Breast epithelium (tissue), 4 donors: ENCODE results near the gene LGR4. TPM values are rescaled to one million over a fixed set of nuclear protein-coding genes. Genes with fewer than 3 reads are reported as not detected.
A peak's percentile ranks its signal among the peaks of the same experiment; 100 is the strongest.

Source experiments
- DNase-seq, 2 donors: peaks; one replicate each; pipeline ENCODE4 v3.0.0-alpha.2; 2019; ENCODE audit warnings: low spot score in 2 of 2
- H3K27ac ChIP-seq, 2 donors: fragments of 200-600 bp; sonication (generic) in 1 of 2; one replicate each; pipeline ENCODE4 v1.5.1; 2016 to 2019; ENCODE audit warnings: mild to moderate bottlenecking in 1 of 2
- H3K27me3 ChIP-seq, 2 donors: fragments of 200-600 bp; sonication (generic) in 1 of 2; one replicate each; pipeline versions ENCODE4 v1.5.1 to v1.6.0; 2017 to 2019; ENCODE audit warnings: control low read depth in 1 of 2, mild to moderate bottlenecking in 1 of 2
- H3K36me3 ChIP-seq: fragments of 200-600 bp; one replicate; pipeline ENCODE4 v1.5.1; 2019
- H3K4me1 ChIP-seq, 2 donors: fragments of 200-600 bp; sonication (generic); one replicate each; pipeline ENCODE4 v1.5.1; 2016 to 2019; ENCODE audit warnings: control low read depth in 1 of 2
- H3K4me3 ChIP-seq, 3 donors: fragments of 200-600 bp; sonication (generic); 1 replicate in 2 of 3; 2 replicates in 1 of 3; pipeline ENCODE4 v1.5.1; 2016 to 2019; ENCODE audit warnings: mild to moderate bottlenecking in 3 of 3, moderate library complexity in 2 of 3
- H3K9me3 ChIP-seq, 2 donors: fragments of 200-600 bp; sonication (generic) in 1 of 2; one replicate each; pipeline ENCODE4 v1.5.1; 2016 to 2019; ENCODE audit warnings: control low read depth in 1 of 2
- POLR2A ChIP-seq: fragments of 450-650 bp; IDR thresholded peaks from one replicate; pipeline ENCODE4 v1.6.1; 2016; ENCODE audit warnings: antibody characterized with exemption, mild to moderate bottlenecking, moderate library complexity
- POLR2AphosphoS5 ChIP-seq, 3 donors: sonication (generic); formaldehyde crosslinking; IDR thresholded peaks; one replicate each; pipeline ENCODE4 v1.6.1; 2017; ENCODE audit warnings: antibody characterized with exemption in 3 of 3
- intact Hi-C: fragments of 100-400 bp; cut with DNase I; formaldehyde crosslinking; loops from one replicate; pipeline ENCODE4 v1.15.1; 2023; ENCODE audit warnings: low total_unique reads
- total RNA-seq, 3 donors: library from RNA; depleted of rRNA; stranded (reverse); fragments of >200 nt; gene quantifications; one replicate each; pipeline ENCODE4 v1.1.0, GENCODE V29; 2016
- TF ChIP-seq, protein P1 (sequence below), 3 donors: fragments of 450-650 bp; IDR thresholded peaks; one replicate each; pipeline ENCODE4 v1.5.1; 2016 to 2017; ENCODE audit warnings: antibody characterized with exemption in 3 of 3, mild to moderate bottlenecking in 3 of 3, moderate library complexity in 3 of 3

Gene LGR4
- total RNA-seq, 3 donors from 2014 or later, result 28.5 to 93.7 (median 34.2) TPM

DNA sequence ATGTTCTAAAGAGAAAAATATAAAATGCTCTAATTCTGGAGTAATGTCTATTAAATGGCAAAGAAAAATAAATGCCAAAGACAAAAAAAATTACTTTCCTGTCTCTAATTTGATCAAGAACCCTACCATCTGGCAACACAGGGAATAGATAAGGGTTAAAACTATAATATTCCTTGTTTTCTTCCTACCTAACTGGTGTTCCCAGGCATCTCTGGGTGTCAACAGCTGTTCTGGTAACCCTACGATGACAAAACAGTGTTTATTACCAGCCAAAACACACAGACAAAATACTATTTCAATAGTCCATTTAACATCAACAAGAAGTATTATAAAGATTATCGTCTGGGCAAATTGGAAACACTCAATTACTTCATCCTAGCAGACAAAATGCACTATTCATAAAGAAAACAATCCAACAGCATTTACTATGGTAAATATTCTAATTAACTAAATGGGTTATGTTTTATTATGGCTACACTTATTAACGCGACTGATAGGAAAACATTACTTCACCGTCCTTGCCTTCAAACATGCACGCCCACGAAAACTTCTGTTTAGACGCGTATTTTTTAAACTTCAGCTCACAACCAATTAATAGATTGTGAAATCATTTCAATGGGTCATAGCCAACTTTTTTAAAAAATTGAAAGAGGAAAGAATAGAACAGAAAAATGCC is 50.6 kb downstream of the LGR4 start:
- Histone ChIP-seq H3K4me1 (peaks cover 0 to 3% of the 10 kb centered on the region in 2 donors), H3K4me3 (peak overlapping the region in 1 of 3 donors; percentile 32), H3K36me3 (no peaks in the 10 kb centered on the region), H3K9me3 (no peaks in the 10 kb centered on the region), H3K27ac (peak overlapping the region; percentile 75 to 78), H3K27me3 (no peaks in the 10 kb centered on the region)
- no peak for DNase-seq
- intact Hi-C loops, result no loop called here
- TF ChIP-seq, protein P1, sequence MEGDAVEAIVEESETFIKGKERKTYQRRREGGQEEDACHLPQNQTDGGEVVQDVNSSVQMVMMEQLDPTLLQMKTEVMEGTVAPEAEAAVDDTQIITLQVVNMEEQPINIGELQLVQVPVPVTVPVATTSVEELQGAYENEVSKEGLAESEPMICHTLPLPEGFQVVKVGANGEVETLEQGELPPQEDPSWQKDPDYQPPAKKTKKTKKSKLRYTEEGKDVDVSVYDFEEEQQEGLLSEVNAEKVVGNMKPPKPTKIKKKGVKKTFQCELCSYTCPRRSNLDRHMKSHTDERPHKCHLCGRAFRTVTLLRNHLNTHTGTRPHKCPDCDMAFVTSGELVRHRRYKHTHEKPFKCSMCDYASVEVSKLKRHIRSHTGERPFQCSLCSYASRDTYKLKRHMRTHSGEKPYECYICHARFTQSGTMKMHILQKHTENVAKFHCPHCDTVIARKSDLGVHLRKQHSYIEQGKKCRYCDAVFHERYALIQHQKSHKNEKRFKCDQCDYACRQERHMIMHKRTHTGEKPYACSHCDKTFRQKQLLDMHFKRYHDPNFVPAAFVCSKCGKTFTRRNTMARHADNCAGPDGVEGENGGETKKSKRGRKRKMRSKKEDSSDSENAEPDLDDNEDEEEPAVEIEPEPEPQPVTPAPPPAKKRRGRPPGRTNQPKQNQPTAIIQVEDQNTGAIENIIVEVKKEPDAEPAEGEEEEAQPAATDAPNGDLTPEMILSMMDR (IDR thresholded peaks at IDR 0.05), result no peak
- TF ChIP-seq POLR2A (no peak), POLR2AphosphoS5 (IDR thresholded peaks at IDR 0.05) (no peak)

DNA sequence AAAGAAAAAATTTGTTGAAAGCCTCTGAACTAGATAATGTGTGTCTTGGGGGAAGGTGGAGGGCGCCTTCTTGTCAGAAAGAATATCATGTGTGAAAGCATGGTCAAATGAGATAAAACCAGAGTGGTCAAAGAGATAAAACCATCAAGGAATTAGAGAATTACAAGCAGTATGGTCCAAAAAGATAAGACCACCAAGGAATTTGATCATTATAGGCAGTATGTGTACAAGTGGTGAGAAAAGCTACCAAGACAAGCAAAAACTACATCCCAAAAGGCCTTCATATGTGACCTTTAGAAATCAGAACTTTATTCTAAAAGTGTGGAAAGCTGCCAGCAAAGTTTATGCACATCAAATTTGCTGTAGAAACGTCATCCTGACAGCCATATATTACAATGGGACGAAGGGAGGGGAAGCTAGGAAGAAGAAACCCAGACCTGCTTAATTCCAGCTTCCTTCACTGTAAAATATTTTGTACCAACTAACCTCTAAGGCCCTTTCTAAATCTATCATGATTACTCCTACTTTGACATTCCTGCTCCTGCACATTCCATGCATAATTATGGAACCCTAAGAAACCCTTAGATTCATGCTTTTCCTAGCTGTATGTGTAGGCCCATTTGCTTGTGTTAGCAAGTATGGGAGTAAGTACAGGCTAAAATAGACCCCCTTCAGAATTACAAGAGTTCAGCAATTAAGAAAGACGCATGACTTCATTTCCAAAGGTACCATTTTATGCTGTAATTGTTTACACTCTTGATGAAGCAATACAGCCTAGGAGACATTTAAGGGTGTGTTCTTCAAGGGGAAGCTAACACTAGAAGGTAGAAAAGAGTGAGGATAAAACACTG is 51.6 kb downstream of the LGR4 start:
- Histone ChIP-seq H3K27ac (peak overlapping the region; percentile 56 to 78), H3K9me3 (no peaks in the 10 kb centered on the region), H3K4me3 (no peak overlapping the region), H3K36me3 (no peaks in the 10 kb centered on the region), H3K27me3 (no peaks in the 10 kb centered on the region), H3K4me1 (peaks cover 0 to 3% of the 10 kb centered on the region in 2 donors)
- intact Hi-C loops, result no loop called here
- no peak for DNase-seq
- no peak for TF ChIP-seq POLR2A
- TF ChIP-seq, protein P1 (IDR thresholded peaks at IDR 0.05), result no peak
- no peak for TF ChIP-seq POLR2AphosphoS5 (IDR thresholded peaks at IDR 0.05)

DNA sequence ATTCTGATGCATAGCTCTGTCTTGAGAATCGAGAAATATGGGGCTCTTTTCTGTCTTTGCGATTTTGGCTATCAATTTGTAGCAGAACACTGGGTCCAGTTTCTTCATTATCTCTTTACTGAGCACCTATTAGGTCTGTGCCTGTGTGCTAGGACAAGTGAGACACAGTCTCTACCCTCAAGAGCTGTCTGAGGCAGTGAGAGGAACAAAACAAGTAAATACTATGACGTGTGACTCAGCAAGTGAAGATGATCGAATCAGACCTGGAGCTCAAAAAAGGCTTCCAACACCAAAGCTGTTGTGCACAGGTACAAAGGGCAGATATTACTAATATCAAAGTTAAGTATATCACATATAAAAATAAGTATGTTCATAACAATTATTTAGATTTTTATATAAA is 52.4 kb downstream of the LGR4 start:
- no peak overlapping the region for H3K27ac ChIP-seq
- H3K27me3 ChIP-seq, result no peaks in the 10 kb centered on the region
- H3K4me3 ChIP-seq, result no peak overlapping the region
- intact Hi-C loops, result no loop called here
- H3K9me3 ChIP-seq, result no peaks in the 10 kb centered on the region
- no peak for DNase-seq
- peaks cover 0 to 3% of the 10 kb centered on the region in 2 donors for H3K4me1 ChIP-seq
- H3K36me3 ChIP-seq, result no peaks in the 10 kb centered on the region
- TF ChIP-seq, protein P1 (IDR thresholded peaks at IDR 0.05), result no peak
- no peak for TF ChIP-seq POLR2AphosphoS5 (IDR thresholded peaks at IDR 0.05)
- TF ChIP-seq POLR2A, result no peak

DNA sequence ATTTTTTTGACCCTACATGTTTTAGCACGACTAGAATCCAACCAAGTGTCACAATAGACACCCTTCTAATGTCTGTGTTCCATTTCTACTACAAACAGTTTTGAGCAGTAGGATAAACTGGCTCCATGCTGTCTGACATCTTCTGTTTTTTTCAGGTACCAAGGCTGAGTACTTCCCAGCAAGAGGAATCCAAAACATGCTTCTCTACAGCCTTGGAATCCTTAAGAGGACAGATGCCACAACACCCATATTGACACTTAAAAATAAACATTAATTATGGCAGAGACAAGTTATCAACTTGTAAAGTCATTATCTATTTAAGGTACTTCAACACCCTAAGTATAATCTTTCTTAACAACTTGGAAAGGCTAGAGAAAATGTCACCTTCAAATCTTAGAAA is 54.2 kb downstream of the LGR4 start:
- Histone ChIP-seq H3K36me3 (no peaks in the 10 kb centered on the region), H3K27ac (no peak overlapping the region), H3K4me1 (peaks cover 0 to 3% of the 10 kb centered on the region in 2 donors), H3K4me3 (no peak overlapping the region), H3K27me3 (no peaks in the 10 kb centered on the region), H3K9me3 (no peaks in the 10 kb centered on the region)
- intact Hi-C loops, result no loop called here
- no peak for DNase-seq
- TF ChIP-seq, protein P1 (IDR thresholded peaks at IDR 0.05), result no peak
- TF ChIP-seq POLR2A (no peak), POLR2AphosphoS5 (IDR thresholded peaks at IDR 0.05) (no peak)
